ENCODE measurements around the gene KISS1.
"Not testable (repeated sequence)": the region's sequence is repeated elsewhere in the genome, so short reads cannot be mapped to it uniquely, and the experiment has no call there.

The KISS1 gene, protein sequence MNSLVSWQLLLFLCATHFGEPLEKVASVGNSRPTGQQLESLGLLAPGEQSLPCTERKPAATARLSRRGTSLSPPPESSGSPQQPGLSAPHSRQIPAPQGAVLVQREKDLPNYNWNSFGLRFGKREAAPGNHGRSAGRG

GRCh38 chr1:204196068-204196795 is at the start of gene KISS1:
Gene KISS1, minus strand, starts transcription at chr1:204196491. Its CDS starts 3,615 bp downstream, at chr1:204192876.
- no peak for DNase-seq

- no peak for DNase-seq
Observed at GRCh38 chr1:204242920-204243319, 46.6 kb upstream of the KISS1 start.

DNA sequence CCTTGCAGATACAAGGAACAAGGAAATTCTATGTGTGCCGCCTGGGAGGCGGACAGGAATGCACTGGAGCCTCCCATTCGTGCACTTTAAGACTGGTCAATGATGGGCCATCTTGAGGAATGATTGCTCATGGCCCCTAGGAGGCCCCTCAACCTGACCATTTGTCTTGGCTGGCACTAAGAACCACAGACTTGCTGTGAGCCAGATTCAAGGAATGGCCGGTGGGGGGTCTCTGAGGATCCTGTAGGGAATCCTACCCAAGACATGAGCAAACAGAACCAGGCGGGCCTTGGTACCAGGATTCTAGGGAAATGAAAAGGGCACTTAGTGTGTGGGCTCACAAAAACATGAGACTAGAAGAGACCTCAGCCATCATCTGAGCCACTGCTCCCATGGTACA is 45.6 kb upstream of the KISS1 start:
- no peak for DNase-seq

GRCh38 chr1:204241050-204241449 is 44.8 kb upstream of the KISS1 start:
- no peak for DNase-seq

- no peak for DNase-seq
Observed at GRCh38 chr1:204240233-204240632, 43.9 kb upstream of the KISS1 start.

DNA sequence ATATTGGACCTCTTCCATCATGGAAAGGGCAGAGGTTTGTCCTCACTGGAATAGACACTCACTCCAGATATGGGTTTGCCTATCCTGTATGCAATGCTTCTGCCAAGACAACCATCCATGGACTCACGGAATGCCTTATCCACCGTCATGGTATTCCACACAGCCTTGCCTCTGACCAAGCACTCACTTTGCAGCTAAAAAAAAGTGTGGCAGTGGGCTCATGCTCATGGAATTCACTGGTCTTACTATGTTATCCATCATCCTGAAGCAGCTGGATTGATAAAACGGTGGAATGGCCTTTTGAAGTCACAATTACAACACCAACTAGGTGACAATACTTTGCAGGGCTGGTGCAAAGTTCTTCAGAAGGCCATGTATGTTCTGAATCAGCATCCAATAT is 43.1 kb upstream of the KISS1 start:
- not testable (repeated sequence) for DNase-seq

GRCh38 chr1:204238520-204238919 is 42.2 kb upstream of the KISS1 start:
- not testable (repeated sequence) for DNase-seq

DNA sequence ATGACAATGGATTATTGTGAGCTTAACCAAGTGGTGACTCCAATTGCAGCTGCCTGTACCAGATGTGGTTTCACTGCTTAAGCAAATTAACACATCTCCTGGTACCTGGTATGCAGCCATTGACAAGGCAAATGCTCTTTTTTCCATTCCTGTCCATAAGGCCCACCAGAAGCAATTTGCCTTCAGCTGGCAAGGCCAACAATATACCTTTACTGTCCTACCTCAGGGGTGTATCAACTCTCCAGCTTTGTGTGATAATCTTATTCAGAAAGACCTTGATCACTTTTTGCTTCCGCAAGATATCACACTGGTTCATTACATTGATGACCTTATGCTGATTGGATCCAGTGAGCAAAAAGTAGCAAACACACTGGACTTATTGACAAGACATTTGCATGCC is 41.2 kb upstream of the KISS1 start:
- not testable (repeated sequence) for DNase-seq

GRCh38 chr1:204232526-204232925 is 36.2 kb upstream of the KISS1 start:
- DNase-seq: no peak

DNA sequence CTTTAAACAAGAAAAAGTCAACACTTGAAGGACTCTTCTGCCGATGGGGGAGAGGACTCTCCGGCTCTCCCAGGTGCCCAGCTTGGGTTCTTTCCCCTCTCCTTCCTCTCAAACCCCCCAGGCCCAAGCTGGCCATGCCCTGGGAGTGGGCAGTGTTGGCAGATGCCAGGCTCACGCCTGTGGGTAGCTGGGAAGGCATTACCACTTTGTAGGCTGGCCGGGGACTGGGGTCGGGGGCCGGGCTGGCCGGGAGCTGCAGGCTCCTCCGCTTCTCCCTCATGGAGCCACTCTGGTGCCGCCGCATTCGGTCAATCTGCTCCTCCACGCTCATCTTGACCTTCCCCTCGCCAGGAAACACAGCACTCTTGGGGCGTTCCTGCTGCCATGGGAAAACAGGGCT is 33.9 kb upstream of the KISS1 start:
- DNase-seq: no peak

GRCh38 chr1:204228896-204229295 is 32.6 kb upstream of the KISS1 start:
- no peak for DNase-seq

DNA sequence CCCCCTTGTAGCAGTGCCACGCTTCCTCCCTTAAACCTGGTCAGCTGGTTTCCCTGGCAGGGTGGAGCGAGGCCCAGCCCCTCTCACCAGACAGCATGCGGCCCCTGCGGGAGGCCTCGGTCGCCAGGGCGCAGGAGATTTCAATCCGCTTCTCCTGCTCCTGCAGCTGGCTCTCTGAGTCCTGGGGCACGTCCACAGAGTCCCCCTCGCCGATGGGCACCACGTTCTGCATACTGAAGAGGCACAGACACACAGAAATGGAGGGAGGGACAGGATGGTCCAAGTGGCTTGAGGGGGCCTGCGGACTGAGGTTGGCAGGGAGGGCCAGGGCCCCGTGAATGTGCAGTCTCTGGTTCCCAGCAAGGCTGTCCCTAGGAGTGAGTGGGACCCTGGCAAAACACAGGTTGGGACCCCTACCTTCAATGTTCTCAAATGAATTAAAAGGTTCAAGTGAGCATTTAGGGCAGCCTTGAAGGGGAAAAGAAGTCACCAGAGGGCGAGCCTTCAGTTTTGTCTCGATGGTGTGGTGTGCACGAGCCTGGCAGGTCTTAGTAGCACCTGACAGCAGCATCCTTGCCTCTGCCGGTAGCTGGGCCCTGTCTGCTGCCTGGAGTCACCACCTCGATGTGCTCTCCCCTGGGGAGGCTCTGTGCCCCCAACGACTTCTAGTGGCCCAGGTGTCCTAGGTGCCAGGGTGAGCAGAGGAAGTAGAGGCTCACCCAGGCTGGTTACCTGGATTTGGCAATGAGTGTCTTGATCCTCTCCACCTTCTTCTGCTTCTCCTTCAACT is 31.9 kb upstream of the KISS1 start:
- no peak for DNase-seq

DNA sequence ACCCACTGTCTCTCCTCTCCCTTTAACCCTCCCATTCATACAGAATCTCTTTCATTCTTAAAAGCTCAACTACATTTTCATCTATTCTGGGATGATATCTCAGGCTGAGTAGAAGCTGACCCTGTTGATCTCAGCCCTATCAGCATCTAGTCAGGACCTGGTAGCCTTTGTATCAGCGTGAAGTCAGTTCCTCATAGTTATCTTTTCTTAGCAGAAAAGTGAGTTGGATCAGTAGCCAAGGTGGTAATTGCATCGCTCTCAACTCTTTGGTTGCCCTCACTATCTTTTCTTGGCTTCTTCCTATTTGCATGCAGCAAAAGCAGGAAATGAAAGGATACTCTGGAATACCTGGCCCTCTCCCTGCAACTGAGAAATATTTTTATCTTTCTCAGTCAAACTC is 31.1 kb upstream of the KISS1 start:
- DNase-seq: no peak

GRCh38 chr1:204225841-204226735 is 29.8 kb upstream of the KISS1 start:
- DNase-seq: no peak

DNA sequence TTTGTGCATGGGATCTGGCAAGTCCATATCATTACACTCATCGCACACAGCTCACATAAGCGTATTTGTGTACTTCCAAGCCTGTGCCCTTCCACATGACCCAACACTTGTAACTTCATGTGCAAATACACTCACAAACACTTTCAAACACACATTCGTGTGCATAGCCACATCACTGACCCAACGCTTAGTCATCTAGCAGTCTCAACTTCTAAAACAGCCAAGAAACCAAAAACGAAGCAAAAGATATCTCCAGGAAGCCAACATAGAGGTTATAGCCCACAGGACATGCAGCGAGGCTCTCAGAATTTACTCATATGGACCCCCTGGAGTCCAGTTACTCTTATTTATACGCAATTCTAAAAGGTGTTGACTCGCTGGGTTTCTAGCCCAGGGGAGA is 28.4 kb upstream of the KISS1 start:
- DNase-seq: no peak

- no peak for DNase-seq
Observed at GRCh38 chr1:204223129-204223860, 27.0 kb upstream of the KISS1 start.

GRCh38 chr1:204222764-204223055 is 26.4 kb upstream of the KISS1 start:
- DNase-seq: no peak

- no peak for DNase-seq
Observed at GRCh38 chr1:204222006-204222763, 25.9 kb upstream of the KISS1 start.

DNA sequence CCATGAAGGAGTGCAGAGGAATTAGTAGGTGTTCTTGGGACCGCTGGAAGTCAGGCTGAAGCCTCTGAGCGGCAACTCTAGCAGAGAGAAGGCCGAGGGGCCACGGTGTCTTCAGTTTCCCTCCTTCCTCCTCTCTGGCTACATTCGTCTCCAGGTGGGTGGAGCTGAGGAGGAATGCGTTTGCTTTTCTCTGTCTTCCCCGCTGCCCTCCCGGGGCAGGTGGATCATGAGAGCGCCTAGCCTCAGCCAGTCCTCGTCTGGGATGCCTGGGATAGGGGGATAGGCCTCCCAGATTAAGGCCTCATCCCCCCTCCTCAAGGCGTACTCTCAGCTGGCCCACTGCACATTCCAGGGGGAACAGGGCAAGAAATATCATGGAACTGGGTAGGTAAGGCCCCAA is 25.0 kb upstream of the KISS1 start:
- no peak for DNase-seq

DNA sequence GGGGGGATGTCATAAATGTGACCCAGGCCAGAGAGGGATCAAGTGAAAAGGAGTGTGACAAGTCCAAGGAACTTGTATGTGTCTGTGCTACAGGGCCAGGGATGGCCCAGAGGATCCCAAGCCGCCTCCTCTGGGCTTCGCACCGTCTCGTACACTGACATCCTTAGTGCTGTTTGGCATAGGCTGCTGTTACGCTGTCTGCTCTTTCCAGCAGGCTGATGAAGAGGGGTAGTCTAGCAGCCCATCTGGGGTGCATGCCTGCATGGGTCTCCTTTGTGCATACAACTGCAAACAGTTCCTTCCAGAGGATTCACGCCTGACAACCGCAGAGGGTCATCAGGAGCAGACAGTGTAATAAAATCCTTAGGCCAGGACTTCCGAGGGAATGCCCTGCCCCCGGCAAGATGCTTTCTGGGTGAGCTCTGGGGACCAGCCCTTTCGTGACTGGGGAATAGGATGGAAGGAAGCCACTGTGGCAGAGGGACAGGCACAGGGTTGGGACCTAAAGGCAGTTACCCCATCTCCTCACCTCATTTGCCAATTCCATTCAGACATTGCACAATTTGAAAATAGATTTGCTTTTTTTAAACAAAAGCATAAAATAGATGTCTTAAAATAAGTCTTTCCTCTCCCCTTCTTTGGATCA is 23.8 kb upstream of the KISS1 start:
- no peak for DNase-seq

- no peak for DNase-seq
Observed at GRCh38 chr1:204218552-204218951, 22.3 kb upstream of the KISS1 start.

Data from NCI-H1048 (cell line).